ENCODE measurements around the gene SIAH2.

SIAH2 gene

DNA sequence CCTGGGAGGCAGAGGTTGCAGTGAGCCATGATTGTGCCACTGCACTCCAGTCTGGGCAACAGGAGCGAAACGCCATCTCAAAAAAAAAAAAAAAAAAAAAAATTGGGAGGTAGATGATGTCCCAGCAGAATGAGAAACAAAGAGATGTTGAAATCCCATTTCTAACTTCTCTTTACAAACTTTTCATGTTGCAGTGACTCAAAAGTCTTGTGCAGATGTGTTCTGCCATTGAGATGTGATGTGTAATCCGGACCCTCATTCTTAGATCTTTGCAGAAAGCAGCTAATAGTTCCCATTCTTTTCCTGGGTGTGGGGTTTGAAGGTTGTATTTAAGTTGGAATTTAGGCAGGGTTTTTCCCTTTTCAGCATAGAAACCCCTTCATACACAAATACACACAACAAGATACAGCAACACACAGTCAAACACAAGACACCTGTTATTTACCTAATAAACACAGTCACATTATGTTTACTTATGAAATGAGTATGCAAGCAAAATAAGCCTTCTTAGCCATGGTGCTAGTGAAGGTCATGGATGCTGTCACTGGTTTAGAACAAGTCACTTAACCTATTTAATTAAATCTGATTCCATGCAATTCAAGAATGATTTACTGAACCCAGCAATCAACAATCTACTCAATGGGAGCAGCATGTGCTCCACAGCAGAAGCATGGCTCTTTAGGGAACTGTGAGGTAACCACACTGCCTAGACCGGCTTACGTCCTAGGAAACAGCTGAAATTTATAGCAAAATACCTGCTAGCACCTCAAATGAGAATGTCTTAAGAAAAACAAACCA lies 14.9 kb downstream of the SIAH2 start:
- no peak for DNase-seq

DNA sequence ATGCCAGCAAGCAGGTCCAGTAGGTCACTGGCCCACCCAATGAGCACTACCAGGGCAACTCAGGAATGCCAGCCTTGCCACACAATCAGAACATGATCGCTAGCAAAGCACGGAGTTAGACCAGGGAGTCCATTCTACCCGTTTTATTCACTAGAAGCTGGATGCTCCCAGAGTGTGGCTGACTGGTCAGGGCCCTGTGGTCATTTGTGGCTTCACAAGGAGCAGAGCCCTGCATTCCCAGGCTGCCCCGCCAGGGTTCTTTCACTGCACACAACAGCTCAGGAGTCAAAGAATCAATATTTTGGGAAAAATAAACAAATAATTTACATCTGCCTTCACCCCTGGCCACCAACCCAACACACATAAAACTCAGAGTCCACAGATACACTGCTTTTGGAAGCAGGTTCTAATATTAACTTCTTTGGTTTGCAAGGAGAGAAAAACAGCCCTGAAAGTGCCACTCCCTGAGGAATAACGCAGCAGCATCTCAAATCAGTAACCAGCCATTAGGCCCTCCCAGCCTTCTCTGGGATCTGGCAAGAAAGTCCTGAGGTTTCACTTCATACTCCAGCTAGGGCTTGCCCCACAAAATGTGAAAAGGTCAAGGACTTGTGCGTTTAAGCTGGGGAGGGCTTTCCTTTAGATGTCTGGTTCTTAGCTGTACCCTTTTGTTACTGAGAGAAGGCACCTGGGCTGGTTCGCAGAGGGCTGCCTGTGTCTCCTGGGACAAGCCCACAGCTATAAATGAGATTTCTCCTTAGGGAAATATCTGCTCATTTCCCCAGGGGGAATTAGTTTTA lies 16.0 kb downstream of the SIAH2 start:
- DNase-seq: no peak

DNA sequence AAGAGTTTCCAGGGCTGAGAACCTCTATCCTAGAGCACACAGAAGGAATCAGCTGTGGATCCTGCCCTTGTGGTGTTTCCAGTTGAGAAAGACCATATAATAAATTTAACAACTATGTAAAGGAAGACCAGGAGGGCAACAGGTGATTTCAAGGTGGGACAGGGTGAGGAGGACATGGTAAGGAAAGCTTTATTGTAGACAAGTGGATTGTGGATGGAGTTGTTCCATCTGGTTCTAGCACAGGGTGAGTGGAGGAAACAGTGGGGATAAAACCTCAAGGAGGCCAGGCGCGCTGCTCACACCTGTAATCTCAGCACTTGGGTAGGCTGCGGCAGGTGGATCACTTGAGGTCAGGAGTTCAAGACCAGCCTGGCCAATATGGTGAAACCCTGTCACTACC lies 17.1 kb downstream of the SIAH2 start:
- no peak for DNase-seq

DNA sequence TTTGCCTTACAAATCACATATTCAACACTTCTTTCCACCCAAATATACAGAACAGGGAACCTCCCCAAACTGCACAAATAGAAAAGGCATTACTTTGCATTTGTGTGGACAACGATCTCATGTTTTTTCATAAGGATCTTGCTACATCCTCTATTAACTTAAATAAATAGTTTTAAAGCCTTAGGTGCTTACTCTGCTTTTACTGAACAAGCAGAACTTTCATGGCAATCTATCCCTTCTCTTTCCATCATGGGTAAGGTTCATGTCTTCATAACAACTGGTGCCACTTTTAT lies 18.1 kb downstream of the SIAH2 start:
- DNase-seq: no peak

DNA sequence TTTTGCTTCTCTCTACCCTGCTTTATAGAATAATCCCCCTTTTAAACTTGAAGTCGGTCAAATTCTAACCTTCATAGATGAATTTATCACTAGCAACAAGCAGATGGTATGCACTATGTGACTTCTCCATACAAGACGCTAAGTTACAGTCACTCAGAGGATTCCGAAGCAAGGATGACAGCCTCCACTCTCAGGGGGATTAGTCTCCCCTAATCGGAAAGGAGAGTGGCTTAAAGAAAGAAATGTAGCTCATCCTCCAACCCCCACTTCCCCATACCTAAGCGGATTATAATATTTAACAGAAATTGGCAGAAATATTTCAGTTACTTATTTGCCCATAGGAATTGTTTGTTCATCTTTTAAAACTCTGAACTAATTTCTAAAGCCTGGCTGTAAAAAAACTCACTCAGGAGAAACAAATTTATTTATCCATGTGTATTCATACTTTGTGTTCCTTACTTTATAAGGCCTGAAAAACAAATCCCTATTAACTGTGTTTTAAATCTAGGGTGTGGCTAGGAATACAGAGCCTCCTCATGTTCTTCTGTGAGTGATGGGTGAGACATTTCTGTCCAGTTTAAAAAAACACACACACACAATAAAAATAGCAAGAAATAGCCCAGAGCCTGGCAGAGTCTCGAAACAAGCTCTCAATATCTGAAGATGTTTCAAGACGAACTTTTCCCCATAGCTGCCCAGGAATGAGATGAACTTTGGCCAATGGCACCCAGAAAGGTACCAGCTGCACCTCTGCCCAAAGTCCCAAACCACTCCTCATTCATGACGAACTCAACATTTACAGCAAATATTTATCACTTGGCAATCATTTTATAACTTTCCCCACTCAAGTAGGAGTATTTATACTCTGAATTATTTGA lies 18.7 kb downstream of the SIAH2 start:
- DNase-seq: no peak

DNA sequence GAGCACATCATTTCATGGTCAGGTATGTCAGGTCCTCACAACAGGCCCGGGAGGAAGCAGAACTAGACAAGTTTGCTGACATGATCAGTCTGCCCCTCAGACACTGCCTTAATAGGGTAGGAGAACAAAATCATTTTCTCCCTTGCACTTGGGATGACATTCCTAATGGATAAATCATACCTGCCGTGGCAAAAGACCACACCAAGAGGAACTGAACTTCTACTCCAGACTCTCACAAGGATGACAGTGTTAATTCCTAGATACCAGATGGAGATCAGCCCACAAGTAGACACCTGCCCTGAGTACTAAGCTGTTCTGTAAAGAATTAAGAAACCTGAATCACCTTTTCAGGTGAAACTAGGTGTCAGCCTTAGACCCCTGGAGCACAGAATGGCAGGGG lies 19.5 kb downstream of the SIAH2 start:
- DNase-seq: no peak

DNA sequence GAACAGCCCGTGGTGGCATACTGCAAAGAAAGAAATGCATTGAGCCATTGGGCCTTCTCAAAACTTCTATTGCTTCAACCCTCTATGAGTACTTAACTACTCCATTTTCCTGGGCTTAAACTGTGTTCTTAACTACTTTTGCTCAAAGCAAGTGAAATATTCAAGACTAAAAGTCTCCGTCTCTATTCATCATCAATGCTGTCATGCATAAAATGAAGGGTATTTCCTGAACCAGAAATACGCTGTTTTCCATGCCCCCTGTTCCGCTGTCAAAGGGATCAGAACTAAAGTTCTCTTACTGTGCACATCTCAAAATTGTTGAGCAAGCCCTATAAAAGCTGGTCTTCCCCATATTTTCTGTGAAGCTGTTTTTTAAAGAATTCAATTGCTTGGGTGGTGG lies 20.3 kb downstream of the SIAH2 start:
- DNase-seq: no peak

DNA sequence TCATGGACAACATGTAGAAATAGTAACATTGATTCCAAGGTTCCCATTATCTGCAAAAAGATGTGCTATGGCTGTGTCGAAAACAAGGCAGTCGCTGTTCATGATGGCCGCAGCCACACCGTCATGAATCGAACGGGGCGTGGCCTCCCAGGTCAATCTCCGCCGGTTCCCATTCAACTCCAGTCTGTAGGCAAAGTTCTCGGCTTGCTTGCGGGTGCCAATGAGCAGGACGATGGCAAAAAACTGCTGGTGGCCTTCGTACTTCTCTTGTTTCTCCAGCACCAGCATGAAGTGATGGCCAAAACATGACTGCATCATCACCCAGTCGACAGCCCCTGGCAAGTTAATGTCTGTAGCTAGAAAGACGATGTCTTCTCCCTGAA lies 20.8 kb downstream of the SIAH2 start:
- DNase-seq: no peak

DNA sequence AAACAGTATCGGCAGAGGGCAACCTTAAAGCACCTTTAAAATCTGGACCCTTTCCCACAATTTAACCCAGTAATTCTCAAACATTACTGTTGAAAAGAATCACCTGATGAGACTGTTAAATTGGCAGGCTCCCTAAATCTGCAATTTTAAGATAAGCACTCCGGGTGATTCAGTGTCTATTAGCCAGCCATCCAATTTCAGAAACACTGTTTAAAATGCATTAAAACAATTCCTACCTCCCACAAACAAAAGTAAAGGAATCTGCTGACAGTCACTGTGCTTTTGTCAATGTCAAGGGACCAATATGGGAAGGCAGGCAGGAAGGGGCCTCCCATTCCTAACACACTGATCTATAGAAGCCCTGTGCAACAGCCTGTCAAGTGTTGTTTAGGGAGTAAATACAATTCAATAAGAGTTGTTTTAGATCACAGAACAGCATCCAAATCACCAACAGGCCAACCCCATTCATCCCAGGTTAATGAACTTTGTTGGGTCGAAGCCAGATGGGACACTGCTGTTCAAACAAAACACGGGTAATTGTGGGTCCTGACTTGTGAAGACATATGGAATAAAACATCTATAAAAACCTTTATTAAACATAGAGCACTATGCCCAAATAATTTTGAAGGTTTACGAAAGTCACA lies 21.4 kb downstream of the SIAH2 start:
- no peak for DNase-seq

DNA sequence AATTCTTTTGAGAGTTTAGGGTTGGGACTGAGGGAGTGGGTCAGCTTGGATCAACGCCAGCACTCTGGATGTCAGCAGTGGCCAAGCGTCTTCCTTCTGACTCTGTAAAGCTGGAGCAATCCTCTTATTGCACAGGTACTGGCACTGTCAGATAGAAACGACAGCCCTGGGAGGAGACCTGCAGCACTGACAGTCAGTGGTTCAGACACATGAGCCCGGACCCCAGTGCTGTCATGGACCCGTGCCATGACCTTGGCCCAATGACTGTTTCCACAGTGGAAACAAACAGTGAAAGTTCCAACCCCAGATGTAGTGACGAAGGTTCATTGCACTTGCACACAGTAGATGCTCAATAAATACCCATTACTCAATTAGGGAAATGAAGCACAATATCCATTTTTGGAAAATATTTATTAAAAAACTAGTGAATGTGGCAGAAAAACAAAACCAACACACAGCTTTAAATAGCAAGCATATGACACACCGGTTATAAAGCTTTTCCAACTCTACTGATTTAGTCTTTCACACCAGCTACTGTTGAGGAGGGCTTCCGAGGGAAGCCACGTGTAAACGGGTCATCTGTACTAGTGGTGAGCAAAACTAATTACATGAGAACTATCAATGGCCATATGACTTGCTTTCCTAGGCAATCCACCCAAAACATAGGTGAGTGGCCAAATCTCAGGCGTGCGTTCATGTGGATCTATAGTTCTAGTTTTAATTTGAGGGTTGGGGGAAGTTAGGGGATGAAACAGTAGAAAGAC lies 22.1 kb downstream of the SIAH2 start:
- DNase-seq: no peak

DNA sequence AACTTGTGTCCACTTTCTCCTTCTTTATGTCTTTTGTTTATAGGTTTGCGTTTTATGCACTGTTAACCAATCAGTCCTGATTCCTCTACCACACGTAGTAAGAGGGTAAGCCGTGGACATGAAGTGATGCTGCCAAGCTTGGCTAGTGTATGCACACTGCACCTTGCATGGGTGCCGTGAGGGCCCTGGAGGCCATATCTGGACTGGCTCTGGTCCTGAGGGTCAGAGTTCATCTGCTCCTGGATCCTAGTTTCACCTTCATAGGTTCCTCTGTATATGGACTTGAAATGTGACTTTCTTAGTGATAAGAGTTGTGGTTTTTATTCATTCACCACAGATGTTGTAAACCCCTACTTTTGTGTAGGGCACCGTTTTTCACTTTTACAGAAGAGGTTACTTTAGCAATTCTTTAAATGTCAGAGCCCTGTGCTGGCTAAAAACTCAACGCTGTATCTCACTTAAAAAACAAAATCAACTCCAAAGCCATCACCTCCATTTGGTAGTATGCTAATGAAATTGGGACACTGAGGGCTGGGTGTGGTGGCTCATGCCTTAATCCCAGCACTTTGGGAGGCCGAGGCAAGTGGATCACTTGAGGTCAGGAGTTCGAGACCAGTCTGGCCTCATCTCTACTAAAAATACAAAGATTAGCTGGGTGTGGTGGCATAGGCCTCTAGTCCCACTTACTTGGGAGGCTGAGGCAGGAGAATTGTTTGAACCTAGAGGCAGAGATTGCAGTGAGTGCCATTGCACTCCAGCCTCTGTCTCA lies 22.9 kb downstream of the SIAH2 start:
- DNase-seq: no peak

DNA sequence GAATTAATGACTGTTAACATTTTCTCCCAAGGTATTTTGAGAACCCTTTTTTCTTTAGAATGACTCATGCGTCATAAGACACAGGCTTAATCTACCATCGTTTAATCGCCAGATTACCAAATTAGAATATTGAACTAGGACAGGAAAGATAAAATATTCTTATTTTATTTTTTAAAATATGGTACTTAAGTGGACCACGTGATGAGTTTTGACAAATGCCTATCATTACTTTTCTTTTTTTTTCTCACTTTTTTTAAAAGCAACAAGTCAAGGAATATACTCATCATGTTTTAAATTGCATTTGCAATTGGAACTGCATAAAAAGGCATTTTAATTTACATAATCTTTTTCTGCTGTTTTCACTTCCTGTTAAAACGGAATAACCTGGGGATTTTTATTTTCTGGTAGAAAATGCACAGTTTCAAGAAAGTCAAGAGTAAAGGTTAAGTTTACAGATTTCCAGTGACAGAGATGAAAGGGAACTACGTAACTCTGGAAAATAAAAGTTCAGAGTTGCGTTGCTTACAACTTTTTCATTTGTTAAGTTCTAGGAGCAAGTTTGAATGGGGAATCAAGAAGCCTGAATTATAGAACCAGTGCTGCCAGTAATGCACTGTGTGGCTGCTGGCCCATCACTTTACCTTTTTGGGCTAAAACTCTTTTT lies 23.6 kb downstream of the SIAH2 start:
- no peak for DNase-seq

DNA sequence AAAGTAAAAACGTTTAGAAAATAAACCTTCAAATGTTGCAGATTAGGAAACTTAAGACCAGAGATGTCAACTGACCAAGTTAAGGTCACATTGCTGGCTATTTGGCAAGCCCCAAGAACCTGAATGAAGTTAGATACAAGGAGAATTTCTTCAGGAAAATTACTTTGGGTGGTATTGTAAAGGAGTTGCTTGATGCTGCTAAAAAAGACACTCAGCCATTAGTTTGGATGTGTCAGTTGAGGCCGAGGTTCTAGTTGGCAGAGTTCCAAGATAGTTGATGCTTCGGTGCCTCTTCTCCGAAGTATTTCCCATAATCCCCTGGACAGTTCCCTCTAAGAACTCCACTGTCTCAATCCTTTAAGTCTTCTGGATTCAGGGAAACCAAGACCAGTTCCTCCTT lies 24.3 kb downstream of the SIAH2 start:
- no peak for DNase-seq

DNA sequence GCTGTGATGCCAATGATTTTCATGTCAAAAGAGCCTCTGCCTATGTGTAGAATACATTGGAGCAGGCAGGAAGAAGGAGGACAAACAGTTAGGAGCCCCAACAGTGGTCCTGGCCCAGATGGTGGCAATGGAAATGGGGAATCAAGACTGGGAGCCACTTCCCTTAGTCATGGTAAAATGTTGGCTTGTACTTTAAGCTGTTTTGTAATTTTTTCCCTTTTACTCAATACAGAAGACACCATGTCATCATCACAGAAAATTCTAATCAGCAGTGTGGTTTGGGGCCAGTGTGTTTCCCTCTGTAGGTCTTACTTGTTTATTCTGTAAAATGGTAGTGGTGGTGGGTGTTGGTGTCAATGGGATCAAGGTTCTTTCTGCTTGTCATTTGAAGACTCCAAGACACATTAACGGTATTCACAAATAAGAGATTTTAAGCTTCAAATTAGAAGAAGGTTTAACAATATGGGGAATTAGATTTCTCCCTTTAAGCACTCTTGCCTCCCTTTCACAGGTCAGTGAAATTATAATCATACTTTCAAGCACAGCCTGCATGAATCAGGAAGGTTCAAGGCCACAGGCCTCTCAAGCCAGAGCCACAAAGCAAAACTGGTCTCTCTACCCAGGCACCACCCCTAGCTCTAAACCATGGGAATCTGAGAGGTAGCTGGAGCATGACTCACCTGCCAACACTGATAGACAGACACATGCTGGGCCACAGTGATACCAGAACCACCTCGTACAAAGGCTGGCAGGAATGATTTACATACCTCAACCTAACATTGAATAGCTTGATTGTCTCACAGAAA lies 24.9 kb downstream of the SIAH2 start:
- no peak for DNase-seq

DNA sequence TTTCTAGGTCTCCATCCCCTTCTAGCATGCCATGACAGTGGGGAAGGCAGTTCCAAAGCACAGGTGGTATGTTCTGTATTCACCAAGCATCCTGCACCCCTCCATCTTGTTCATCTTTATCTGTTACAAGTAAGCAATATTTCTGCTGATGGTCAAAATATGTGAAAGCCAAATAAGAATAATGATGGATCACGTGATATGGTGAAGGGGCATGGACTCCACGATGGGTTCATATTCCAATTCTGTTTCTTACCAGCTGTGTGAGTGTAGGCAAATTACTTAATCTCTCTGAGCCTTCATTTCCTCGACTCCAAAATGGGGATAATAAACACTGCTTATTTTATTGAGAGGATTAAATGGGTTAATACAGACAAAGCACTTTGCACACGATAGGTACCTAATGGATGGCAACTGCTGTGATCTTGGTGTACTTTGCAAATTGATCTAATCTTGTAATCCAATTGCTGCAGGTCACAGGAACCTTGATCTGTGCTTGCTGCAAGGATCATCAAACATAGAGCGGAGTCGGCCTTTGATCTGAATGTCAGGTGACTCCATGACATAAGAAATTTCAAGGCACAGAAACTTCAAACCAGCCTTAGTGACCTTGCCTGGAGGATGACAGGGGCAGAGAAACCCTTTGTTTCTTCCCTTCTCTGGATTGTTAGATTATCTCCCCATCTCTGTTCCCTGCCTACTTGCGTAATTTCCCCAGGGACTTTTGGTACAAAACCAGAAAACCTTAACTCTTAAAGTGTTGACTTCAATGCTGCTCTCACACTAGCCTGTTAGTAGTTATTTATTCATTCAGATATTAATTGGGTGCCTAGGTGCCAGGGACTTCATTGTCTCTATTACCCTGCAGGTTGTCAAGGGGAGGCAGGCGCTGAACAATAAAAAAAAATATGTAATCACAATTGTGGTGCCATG lies 25.8 kb downstream of the SIAH2 start:
- DNase-seq: no peak

DNA sequence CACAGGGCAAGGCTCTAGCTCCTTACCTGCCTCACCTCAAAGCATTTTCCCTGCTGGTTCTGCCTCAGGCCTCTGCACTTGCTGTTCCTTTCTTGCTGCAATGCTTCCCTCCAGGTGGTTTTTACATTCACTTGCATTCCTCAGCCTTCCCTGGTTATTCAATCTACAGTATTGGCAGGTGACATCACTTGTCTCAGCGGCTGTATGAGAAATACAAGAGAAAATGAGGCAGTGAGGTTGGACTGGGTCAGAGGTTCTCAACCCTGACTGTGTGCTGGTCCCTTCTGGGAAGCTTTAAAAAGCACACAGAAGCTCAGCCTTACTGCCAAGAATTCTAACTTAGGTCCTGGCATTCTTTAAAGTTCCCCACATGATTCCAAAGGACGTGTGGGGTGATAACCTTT lies 26.7 kb downstream of the SIAH2 start:
- DNase-seq: no peak

DNA sequence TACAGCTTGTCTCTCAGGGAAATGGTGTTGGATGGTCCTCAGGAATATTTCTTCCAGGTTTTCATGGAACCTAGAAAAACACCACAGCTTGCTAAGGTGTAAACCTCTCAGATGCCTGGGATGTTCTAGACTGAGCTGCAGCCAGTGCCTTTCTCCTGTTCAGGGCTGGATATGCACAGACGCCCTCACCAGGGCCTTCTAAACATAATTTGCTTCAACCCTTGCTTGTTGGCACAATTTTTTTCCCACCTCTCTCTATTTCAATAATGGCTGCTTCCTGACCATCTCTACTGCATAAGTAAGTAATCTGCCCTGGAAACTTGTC lies 28.2 kb downstream of the SIAH2 start:
- DNase-seq: no peak

DNA sequence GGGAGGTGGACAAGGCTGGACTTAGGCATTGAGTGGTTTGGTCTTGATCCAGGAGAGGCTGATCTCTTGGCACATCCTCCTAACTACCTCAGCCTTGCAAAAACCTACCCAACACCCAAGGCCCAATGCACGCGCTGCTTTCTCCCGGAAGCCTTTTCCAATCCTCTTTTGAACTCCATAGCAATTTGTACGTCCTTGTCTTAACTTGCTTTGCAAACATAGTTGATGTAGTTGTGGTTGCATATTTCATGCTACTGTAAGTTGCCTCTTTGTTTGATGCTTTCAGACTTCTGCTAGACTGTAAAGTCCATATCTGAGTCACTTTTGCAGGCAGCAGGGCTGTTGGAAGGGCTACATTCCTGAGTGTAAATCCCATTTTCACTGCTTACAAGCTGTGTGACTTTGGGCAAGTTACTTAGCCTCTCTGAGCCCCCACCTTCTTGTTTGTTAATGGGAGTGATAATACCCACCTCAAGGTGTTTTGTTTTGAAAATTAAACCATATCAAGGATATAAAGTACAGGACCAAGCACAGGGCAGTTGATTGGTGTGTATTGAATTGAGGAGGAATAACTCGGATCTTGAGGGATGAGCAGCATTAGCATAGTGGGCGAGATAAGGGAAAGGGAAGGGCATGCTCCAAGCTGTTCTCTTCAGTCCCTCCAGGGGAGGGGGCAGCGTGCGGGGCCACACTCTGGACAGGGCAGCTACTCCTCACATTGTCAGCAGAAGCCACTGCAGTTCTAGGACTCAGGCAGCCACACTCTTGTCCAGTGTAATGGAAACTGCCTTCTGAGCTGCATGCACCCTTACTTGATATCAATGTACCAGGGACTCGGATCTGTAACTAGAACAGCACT lies 28.8 kb downstream of the SIAH2 start:
- DNase-seq: no peak

Measured in effector CD4-positive, alpha-beta T cell (primary cell).